WTC11 (cell line): ENCODE results near the gene RGMA. TPM values are rescaled to one million over a fixed set of nuclear protein-coding genes. Genes with fewer than 3 reads are reported as not detected.

Experiments
- ATAC-seq: fragments of 200-7000 bp; cut with Tn5 transposase; 2 replicates; pipeline ENCODE4 v1.10.0; 2021; ENCODE audit warnings: mild to moderate bottlenecking, moderate library complexity
- CTCF ChIA-PET: fragments of 300-600 bp; sonication (Branson Sonifier 250); formaldehyde crosslinking; loops from one replicate; lab custom pipeline; 2021; ENCODE audit warnings: antibody characterized with exemption; lab: Charles Lee
- POLR2A ChIA-PET: fragments of 350-600 bp; sonication (Branson Sonifier 250); formaldehyde crosslinking; loops from one replicate; lab custom pipeline; 2021; ENCODE audit warnings: antibody characterized with exemption; lab: Charles Lee
- DNase-seq: peaks from one replicate; pipeline ENCODE4 v3.0.0; 2021; ENCODE audit warnings: low spot score
- H3K27ac Mint-ChIP-seq: 2 replicates; pipeline ENCODE4 v1.8.0; 2021; ENCODE audit warnings: mixed read lengths
- H3K27me3 Mint-ChIP-seq: 2 replicates; pipeline ENCODE4 v1.8.0; 2021; ENCODE audit warnings: low read depth, mild to moderate bottlenecking, moderate library complexity, mixed read lengths
- H3K36me3 Mint-ChIP-seq: 2 replicates; pipeline ENCODE4 v1.8.0; 2021; ENCODE audit warnings: mixed read lengths
- H3K4me1 Mint-ChIP-seq: 2 replicates; pipeline ENCODE4 v1.8.0; 2022; ENCODE audit warnings: mixed read lengths
- H3K4me3 Mint-ChIP-seq: 2 replicates; pipeline ENCODE4 v1.8.0; 2021; ENCODE audit warnings: mild to moderate bottlenecking, moderate library complexity, mixed read lengths
- H3K9me3 Mint-ChIP-seq: 2 replicates; pipeline ENCODE4 v1.8.0; 2021; ENCODE audit warnings: mixed read lengths
- ATF1 ChIP-seq: sonication (generic); formaldehyde crosslinking; IDR thresholded peaks from 2 replicates; pipeline ENCODE4 v1.8.1; 2023; ENCODE audit warnings: mild to moderate bottlenecking, moderate library complexity, missing genetic modification reagents
- CREB1 ChIP-seq: sonication (generic); formaldehyde crosslinking; IDR thresholded peaks from 2 replicates; pipeline ENCODE4 v1.8.0; 2023; ENCODE audit warnings: mild to moderate bottlenecking, missing genetic modification reagents
- FOXJ3 ChIP-seq: sonication (generic); formaldehyde crosslinking; IDR thresholded peaks from 2 replicates; pipeline ENCODE4 v1.9.0; 2021; ENCODE audit warnings: missing genetic modification reagents, mild to moderate bottlenecking, borderline replicate concordance
- FOXK1 ChIP-seq: sonication (generic); formaldehyde crosslinking; IDR thresholded peaks from 2 replicates; pipeline ENCODE4 v1.8.0; 2022; ENCODE audit warnings: mild to moderate bottlenecking, moderate library complexity, missing genetic modification reagents
- NFYB ChIP-seq: sonication (generic); formaldehyde crosslinking; conservative IDR thresholded peaks from 2 replicates; pipeline ENCODE4 v1.8.0; 2022; ENCODE audit warnings: low read depth, missing genetic modification reagents
- RELA ChIP-seq: sonication (generic); formaldehyde crosslinking; IDR thresholded peaks from 2 replicates; pipeline ENCODE4 v1.8.1; 2022; ENCODE audit warnings: missing genetic modification reagents, mild to moderate bottlenecking, borderline replicate concordance
- SP1 ChIP-seq: sonication (generic); formaldehyde crosslinking; conservative IDR thresholded peaks from 2 replicates; pipeline ENCODE4 v1.8.1; 2022; ENCODE audit warnings: missing genetic modification reagents
- ZNF121 ChIP-seq: sonication (generic); formaldehyde crosslinking; IDR thresholded peaks from 2 replicates; pipeline ENCODE4 v1.8.0; 2023; ENCODE audit warnings: missing genetic modification reagents
- ZNF416 ChIP-seq: fragments of 250-450 bp; sonication (Bioruptor Pico); IDR thresholded peaks from 2 replicates; pipeline ENCODE4 v1.9.0; 2021; ENCODE audit warnings: mild to moderate bottlenecking, inconsistent platforms
- total RNA-seq: library from RNA; stranded (reverse); gene quantifications from 3 replicates; pipeline ENCODE4 v1.2.3, GENCODE V29; 2021
- TF ChIP-seq, protein P1 (sequence below): sonication (generic); formaldehyde crosslinking; IDR thresholded peaks from 2 replicates; pipeline ENCODE4 v1.8.1; 2022; ENCODE audit warnings: low read depth, missing genetic modification reagents, borderline replicate concordance
- TF ChIP-seq, protein P2 (sequence below): sonication (generic); formaldehyde crosslinking; IDR thresholded peaks from 2 replicates; pipeline ENCODE4 v1.8.1; 2022; ENCODE audit warnings: mild to moderate bottlenecking, missing genetic modification reagents, moderate library complexity, borderline replicate concordance
- TF ChIP-seq, protein P3 (sequence below): fragments of 250-450 bp; sonication (Bioruptor Pico); IDR thresholded peaks from 2 replicates; pipeline ENCODE4 v2.1.2; 2022; ENCODE audit warnings: mild to moderate bottlenecking, moderate library complexity
- TF ChIP-seq, protein P4 (sequence below): sonication (generic); formaldehyde crosslinking; IDR thresholded peaks from 2 replicates; pipeline ENCODE4 v1.8.1; 2023; ENCODE audit warnings: mild to moderate bottlenecking, missing genetic modification reagents, moderate library complexity
- TF ChIP-seq, protein P5 (sequence below): fragments of 250-450 bp; sonication (Bioruptor Pico); IDR thresholded peaks from 2 replicates; pipeline ENCODE4 v1.9.0; 2021; ENCODE audit warnings: mild to moderate bottlenecking, borderline replicate concordance
- TF ChIP-seq, protein P6 (sequence below): sonication (generic); formaldehyde crosslinking; IDR thresholded peaks from 2 replicates; pipeline ENCODE4 v1.8.1; 2022; ENCODE audit warnings: missing genetic modification reagents, borderline replicate concordance
- TF ChIP-seq, protein P7 (sequence below): sonication (generic); formaldehyde crosslinking; IDR thresholded peaks from 2 replicates; pipeline ENCODE4 v1.8.1; 2023; ENCODE audit warnings: mild to moderate bottlenecking, missing genetic modification reagents, moderate library complexity
- TF ChIP-seq, protein P8 (sequence below): sonication (generic); formaldehyde crosslinking; IDR thresholded peaks from 2 replicates; pipeline ENCODE4 v1.8.1; 2023; ENCODE audit warnings: mild to moderate bottlenecking, missing genetic modification reagents

RGMA gene
- total RNA-seq, 1 experiment from 2014 or later: 47.2 TPM

DNA sequence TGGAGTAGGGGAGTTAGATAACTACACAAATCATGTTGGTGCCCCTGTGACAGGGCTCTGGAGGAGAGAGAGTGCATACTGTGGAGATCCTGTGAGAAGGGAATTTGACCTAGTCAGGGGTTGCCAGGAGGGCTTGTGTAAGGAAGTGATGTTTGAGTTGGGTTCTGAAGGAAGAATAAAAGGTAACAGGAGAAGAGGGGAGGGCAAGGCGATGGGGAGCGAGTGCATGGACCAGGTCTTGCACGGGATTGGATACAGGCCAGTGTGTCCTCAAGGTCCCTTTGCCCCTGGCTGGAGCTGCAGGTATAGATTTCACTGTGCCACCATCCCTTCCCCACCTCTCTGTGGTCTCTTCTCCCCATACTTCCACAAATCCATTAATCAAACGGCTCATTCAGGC, 83.9 kb downstream of the RGMA start:
- ATAC-seq: peak; percentile 34; the same call in 1 of the 2 replicates
- Mint-ChIP-seq H3K36me3 (peaks cover 89% of the 10 kb centered on the region), H3K27ac (no peak overlapping the region; the same call in 1 of the 2 replicates)

DNA sequence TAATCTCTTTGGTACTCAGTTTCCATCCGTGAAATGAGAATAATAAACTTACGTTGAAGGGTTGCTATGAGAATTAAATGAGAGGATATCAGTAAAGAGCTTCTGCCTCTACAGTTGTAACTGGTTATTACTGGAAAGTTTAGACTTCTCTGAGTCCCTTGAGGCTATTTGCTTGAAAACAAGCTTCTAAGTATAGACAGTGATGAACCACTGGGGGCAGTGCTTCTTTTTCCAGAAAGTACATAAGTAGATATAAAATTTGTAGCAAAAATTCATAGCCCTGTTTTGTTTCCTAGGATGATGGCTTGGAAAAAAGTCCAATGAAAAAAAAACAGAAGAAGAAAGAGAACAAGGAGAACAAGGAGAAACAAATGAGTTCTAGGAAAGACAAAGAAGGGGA, 87.1 kb downstream of the RGMA start:
- DNase-seq (no peak), ATAC-seq (no peak)
- ChIA-PET CTCF (interaction anchor here (1.0 kb wide), 1 partner anchor 204 kb away, joined by 3 read pairs; no protein-coding TSS in a partner anchor), POLR2A (no interaction called here)
- no peaks in the 10 kb centered on the region for H3K9me3 Mint-ChIP-seq
- peaks cover 92% of the 10 kb centered on the region for H3K36me3 Mint-ChIP-seq
- TF ChIP-seq, protein P1, sequence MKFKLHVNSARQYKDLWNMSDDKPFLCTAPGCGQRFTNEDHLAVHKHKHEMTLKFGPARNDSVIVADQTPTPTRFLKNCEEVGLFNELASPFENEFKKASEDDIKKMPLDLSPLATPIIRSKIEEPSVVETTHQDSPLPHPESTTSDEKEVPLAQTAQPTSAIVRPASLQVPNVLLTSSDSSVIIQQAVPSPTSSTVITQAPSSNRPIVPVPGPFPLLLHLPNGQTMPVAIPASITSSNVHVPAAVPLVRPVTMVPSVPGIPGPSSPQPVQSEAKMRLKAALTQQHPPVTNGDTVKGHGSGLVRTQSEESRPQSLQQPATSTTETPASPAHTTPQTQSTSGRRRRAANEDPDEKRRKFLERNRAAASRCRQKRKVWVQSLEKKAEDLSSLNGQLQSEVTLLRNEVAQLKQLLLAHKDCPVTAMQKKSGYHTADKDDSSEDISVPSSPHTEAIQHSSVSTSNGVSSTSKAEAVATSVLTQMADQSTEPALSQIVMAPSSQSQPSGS (CRISPR knock-in tag): no peak
- TF ChIP-seq, protein P2, sequence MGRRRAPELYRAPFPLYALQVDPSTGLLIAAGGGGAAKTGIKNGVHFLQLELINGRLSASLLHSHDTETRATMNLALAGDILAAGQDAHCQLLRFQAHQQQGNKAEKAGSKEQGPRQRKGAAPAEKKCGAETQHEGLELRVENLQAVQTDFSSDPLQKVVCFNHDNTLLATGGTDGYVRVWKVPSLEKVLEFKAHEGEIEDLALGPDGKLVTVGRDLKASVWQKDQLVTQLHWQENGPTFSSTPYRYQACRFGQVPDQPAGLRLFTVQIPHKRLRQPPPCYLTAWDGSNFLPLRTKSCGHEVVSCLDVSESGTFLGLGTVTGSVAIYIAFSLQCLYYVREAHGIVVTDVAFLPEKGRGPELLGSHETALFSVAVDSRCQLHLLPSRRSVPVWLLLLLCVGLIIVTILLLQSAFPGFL (CRISPR knock-in tag): no peak
- TF ChIP-seq, protein P3, sequence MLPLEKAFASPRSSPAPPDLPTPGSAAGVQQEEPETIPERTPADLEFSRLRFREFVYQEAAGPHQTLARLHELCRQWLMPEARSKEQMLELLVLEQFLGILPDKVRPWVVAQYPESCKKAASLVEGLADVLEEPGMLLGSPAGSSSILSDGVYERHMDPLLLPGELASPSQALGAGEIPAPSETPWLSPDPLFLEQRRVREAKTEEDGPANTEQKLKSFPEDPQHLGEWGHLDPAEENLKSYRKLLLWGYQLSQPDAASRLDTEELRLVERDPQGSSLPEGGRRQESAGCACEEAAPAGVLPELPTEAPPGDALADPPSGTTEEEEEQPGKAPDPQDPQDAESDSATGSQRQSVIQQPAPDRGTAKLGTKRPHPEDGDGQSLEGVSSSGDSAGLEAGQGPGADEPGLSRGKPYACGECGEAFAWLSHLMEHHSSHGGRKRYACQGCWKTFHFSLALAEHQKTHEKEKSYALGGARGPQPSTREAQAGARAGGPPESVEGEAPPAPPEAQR (CRISPR knock-in tag): no peak
- TF ChIP-seq FOXJ3 (CRISPR knock-in tag): no peak
- TF ChIP-seq, protein P4, sequence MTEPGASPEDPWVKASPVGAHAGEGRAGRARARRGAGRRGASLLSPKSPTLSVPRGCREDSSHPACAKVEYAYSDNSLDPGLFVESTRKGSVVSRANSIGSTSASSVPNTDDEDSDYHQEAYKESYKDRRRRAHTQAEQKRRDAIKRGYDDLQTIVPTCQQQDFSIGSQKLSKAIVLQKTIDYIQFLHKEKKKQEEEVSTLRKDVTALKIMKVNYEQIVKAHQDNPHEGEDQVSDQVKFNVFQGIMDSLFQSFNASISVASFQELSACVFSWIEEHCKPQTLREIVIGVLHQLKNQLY: no peak
- no peak for TF ChIP-seq ZNF416 (CRISPR knock-in tag)
- no peak for TF ChIP-seq FOXK1 (CRISPR knock-in tag)
- TF ChIP-seq RELA (CRISPR knock-in tag): no peak
- TF ChIP-seq, protein P5, sequence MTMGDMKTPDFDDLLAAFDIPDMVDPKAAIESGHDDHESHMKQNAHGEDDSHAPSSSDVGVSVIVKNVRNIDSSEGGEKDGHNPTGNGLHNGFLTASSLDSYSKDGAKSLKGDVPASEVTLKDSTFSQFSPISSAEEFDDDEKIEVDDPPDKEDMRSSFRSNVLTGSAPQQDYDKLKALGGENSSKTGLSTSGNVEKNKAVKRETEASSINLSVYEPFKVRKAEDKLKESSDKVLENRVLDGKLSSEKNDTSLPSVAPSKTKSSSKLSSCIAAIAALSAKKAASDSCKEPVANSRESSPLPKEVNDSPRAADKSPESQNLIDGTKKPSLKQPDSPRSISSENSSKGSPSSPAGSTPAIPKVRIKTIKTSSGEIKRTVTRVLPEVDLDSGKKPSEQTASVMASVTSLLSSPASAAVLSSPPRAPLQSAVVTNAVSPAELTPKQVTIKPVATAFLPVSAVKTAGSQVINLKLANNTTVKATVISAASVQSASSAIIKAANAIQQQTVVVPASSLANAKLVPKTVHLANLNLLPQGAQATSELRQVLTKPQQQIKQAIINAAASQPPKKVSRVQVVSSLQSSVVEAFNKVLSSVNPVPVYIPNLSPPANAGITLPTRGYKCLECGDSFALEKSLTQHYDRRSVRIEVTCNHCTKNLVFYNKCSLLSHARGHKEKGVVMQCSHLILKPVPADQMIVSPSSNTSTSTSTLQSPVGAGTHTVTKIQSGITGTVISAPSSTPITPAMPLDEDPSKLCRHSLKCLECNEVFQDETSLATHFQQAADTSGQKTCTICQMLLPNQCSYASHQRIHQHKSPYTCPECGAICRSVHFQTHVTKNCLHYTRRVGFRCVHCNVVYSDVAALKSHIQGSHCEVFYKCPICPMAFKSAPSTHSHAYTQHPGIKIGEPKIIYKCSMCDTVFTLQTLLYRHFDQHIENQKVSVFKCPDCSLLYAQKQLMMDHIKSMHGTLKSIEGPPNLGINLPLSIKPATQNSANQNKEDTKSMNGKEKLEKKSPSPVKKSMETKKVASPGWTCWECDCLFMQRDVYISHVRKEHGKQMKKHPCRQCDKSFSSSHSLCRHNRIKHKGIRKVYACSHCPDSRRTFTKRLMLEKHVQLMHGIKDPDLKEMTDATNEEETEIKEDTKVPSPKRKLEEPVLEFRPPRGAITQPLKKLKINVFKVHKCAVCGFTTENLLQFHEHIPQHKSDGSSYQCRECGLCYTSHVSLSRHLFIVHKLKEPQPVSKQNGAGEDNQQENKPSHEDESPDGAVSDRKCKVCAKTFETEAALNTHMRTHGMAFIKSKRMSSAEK: no peak
- no peak for TF ChIP-seq CREB1 (CRISPR knock-in tag)
- H3K4me1 Mint-ChIP-seq: no peaks in the 10 kb centered on the region
- no peak overlapping the region for H3K27ac Mint-ChIP-seq
- H3K27me3 Mint-ChIP-seq: no peaks in the 10 kb centered on the region
- H3K4me3 Mint-ChIP-seq: no peak overlapping the region

More for the DNA sequence above, 83.9 kb downstream of the RGMA start:
- H3K9me3 Mint-ChIP-seq: no peaks in the 10 kb centered on the region
- no peaks in the 10 kb centered on the region for H3K4me1 Mint-ChIP-seq
- H3K4me3 Mint-ChIP-seq: no peak overlapping the region
- ChIA-PET POLR2A (no interaction called here), CTCF (no interaction called here)
- DNase-seq: no peak
- no peaks in the 10 kb centered on the region for H3K27me3 Mint-ChIP-seq
- TF ChIP-seq, protein P6, sequence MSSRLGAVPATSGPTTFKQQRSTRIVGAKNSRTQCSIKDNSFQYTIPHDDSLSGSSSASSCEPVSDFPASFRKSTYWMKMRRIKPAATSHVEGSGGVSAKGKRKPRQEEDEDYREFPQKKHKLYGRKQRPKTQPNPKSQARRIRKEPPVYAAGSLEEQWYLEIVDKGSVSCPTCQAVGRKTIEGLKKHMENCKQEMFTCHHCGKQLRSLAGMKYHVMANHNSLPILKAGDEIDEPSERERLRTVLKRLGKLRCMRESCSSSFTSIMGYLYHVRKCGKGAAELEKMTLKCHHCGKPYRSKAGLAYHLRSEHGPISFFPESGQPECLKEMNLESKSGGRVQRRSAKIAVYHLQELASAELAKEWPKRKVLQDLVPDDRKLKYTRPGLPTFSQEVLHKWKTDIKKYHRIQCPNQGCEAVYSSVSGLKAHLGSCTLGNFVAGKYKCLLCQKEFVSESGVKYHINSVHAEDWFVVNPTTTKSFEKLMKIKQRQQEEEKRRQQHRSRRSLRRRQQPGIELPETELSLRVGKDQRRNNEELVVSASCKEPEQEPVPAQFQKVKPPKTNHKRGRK (CRISPR knock-in tag): no peak
- TF ChIP-seq NFYB (no peak), ATF1 (CRISPR knock-in tag) (no peak), ZNF121 (no peak), SP1 (CRISPR knock-in tag) (no peak)
- TF ChIP-seq, protein P7, sequence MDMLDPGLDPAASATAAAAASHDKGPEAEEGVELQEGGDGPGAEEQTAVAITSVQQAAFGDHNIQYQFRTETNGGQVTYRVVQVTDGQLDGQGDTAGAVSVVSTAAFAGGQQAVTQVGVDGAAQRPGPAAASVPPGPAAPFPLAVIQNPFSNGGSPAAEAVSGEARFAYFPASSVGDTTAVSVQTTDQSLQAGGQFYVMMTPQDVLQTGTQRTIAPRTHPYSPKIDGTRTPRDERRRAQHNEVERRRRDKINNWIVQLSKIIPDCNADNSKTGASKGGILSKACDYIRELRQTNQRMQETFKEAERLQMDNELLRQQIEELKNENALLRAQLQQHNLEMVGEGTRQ: no peak
- TF ChIP-seq, protein P2 (CRISPR knock-in tag): no peak
- TF ChIP-seq, protein P8, sequence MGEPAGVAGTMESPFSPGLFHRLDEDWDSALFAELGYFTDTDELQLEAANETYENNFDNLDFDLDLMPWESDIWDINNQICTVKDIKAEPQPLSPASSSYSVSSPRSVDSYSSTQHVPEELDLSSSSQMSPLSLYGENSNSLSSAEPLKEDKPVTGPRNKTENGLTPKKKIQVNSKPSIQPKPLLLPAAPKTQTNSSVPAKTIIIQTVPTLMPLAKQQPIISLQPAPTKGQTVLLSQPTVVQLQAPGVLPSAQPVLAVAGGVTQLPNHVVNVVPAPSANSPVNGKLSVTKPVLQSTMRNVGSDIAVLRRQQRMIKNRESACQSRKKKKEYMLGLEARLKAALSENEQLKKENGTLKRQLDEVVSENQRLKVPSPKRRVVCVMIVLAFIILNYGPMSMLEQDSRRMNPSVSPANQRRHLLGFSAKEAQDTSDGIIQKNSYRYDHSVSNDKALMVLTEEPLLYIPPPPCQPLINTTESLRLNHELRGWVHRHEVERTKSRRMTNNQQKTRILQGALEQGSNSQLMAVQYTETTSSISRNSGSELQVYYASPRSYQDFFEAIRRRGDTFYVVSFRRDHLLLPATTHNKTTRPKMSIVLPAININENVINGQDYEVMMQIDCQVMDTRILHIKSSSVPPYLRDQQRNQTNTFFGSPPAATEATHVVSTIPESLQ (CRISPR knock-in tag): no peak
